ENCODE data around the gene CTNNA1.

DNA sequence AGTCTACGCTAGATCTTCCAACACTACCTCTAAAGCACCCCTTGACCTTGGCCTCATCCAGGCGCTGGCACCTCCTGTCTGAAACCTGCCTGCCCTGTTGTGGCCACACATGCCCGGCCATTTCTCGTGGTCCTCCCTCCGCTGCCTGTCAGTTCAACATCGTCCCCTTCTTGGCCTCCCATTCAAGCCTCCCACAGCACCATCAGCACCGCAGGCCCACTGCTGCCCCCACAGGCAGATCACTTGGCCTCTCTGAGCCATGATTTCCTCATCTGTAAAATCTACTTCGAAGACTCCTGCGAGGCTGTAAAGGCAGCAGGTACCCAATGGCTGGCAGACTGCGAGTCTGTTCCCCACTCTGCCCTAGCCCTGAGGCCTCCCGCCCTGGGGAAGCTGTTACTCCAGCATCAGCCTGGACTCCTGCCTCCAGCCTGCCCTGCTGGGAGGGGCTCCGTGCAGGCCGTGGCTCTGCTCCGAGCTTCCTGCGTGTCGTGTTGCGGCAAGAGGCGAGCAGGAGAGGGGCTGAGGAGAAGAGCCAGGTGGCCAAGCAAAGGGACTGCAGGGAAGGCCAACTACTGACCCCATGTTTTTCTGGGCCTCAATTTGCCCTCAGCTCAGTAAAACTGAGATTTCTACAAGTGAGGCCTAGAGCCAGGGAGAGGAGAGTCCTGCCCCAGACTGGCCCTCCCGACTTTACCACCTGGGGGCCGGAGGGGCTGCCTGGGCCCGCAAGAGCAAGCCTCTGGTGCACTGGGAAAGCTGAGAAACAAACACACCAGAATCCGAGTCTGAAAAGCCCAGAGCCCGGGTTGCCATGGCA is 192.4 kb downstream of the CTNNA1 start:
- TF ChIP-seq POLR2A (IDR thresholded peaks at IDR 0.05; ENCODE audit: low read depth, low read length), result no peak
- TF ChIP-seq TAF1 (IDR thresholded peaks at IDR 0.05; ENCODE audit: borderline replicate concordance, low read depth, low read length), result no peak
- no peak for TF ChIP-seq POLR2AphosphoS5 (IDR thresholded peaks at IDR 0.05; ENCODE audit: low read depth, low read length)

Data from GM12892 (cell line).